Ovary (tissue), 9 donors: ENCODE measurements around the gene PLPP7. TPM values are rescaled to one million over a fixed set of nuclear protein-coding genes. Genes with fewer than 3 reads are reported as not detected.

Source experiments
- DNase-seq, 5 donors: peaks; one replicate each; pipeline ENCODE4 v3.0.0-alpha.2; 2019 to 2020
- H3K27ac ChIP-seq, 2 donors: fragments of 200-600 bp; one replicate each; pipeline versions ENCODE4 v1.5.1 to v1.8.0; 2019 to 2022
- H3K27me3 ChIP-seq: fragments of 200-600 bp; one replicate; pipeline ENCODE4 v1.8.0; 2022
- H3K36me3 ChIP-seq: fragments of 200-600 bp; sonication (generic); one replicate; pipeline ENCODE4 v1.5.1; 2019
- H3K4me1 ChIP-seq: one replicate; pipeline ENCODE4 v1.8.1; 2013; ENCODE audit warnings: mild to moderate bottlenecking, moderate library complexity; ENCODE audit not compliant: insufficient read depth
- H3K4me3 ChIP-seq: fragments of 200-600 bp; sonication (generic); one replicate; pipeline ENCODE4 v1.5.1; 2017
- H3K9me3 ChIP-seq, 2 donors: fragments of 200-600 bp in 1 of 2; sonication (generic) in 1 of 2; one replicate each; pipeline versions ENCODE4 v1.5.1 to v1.8.1; 2013 to 2019; ENCODE audit warnings: mild to moderate bottlenecking in 1 of 2, moderate library complexity in 1 of 2
- CTCF ChIP-seq, 3 donors: fragments of 450-650 bp in 2 of 3; fragments of 200-600 bp in 1 of 3; IDR thresholded peaks; one replicate each; pipeline versions ENCODE4 v1.5.1 to v1.8.0; 2016 to 2022; ENCODE audit warnings: antibody characterized with exemption in 3 of 3, mild to moderate bottlenecking in 1 of 3
- EP300 ChIP-seq: sonication (generic); formaldehyde crosslinking; IDR thresholded peaks from one replicate; pipeline ENCODE4 v1.6.1; 2017; ENCODE audit warnings: antibody characterized with exemption
- POLR2A ChIP-seq: fragments of 450-650 bp; IDR thresholded peaks from one replicate; pipeline ENCODE4 v1.6.1; 2017; ENCODE audit warnings: antibody characterized with exemption, mild to moderate bottlenecking, moderate library complexity
- WGBS, 3 donors: extraction: QIAGEN DNeasy Blood & Tissue Kit in 1 of 3; methylation state at CpG; one replicate each; pipeline versions ENCODE4 v1.1.5 to v1.1.7; 2013 to 2017; 5-methylcytosine and 5-hydroxymethylcytosine counted together
- intact Hi-C, 4 donors: fragments of 100-400 bp; cut with DNase I; formaldehyde crosslinking; loops; one replicate each; pipeline versions ENCODE4 v1.11.0 to v1.15.1; 2022 to 2023
- polyA plus RNA-seq, 2 donors: library from polyadenylated mRNA; stranded (reverse); fragments of 200-250 nt in 1 of 2; fragments of 350-450 nt in 1 of 2; fragmentation: Illumina TruSeq in 1 of 2; extraction: RNeasy Lipid Tissue Mini Kit (QIAGEN cat#74804) in 1 of 2; gene quantifications; one replicate each; pipeline ENCODE4 v1.2.3, GENCODE V29; 2013 to 2014
- total RNA-seq, 7 donors: library from RNA; depleted of rRNA in 2 of 7; stranded (reverse); fragments of >200 nt in 2 of 7; fragmentation: NEBNext Ultra II Directional in 3 of 7; extraction: Animal tissue kit (Norgen Biotek cat#: 25700) in 3 of 7; gene quantifications; one replicate each; pipeline versions ENCODE4 v1.1.0 to v1.2.4, GENCODE V29; 2016 to 2023
- donor health status: DM: no; HTN: no; CAD: no; lungs with moderate emphysema.
- donor health status: DM: no; HTN: no; CAD: no.
- donor health status: Bipolar disorder and iron deficiency.
- donor health status: DM: yes; HTN: yes; CAD: no.
- donor health status: DM: no; HTN: no; CAD: no.
- donor health status: DM: yes; HTN: yes; CAD: no.

Gene PLPP7
- total and polyA plus RNA-seq, 9 donors: 3.6 to 12.0 (median 11.0) TPM

GRCh38 chr9:131299961-131300347, 10.4 kb downstream of the PLPP7 start:
- Histone ChIP-seq H3K27ac (no peak overlapping the region), H3K9me3 (no peaks in the 10 kb centered on the region), H3K27me3 (no peaks in the 10 kb centered on the region), H3K36me3 (no peaks in the 10 kb centered on the region), H3K4me3 (no peak overlapping the region), H3K4me1 (no peaks in the 10 kb centered on the region)
- DNase-seq: no peak
- TF ChIP-seq EP300 (no peak), POLR2A (no peak), CTCF (IDR thresholded peaks at IDR 0.05) (no peak)
- intact Hi-C loops: no loop called here
- 66 to 83% (median 76%) methylated on average over 5 of the region's 5 CpGs for WGBS, 3 donors

GRCh38 chr9:131300444-131300843, 10.9 kb downstream of the PLPP7 start:
- no peak overlapping the region for H3K27ac ChIP-seq
- no peak overlapping the region for H3K4me3 ChIP-seq
- H3K9me3 ChIP-seq: no peaks in the 10 kb centered on the region
- H3K4me1 ChIP-seq: no peaks in the 10 kb centered on the region
- intact Hi-C loops: no loop called here
- no peak for DNase-seq
- TF ChIP-seq EP300: no peak
- no peak for TF ChIP-seq CTCF (IDR thresholded peaks at IDR 0.05)
- TF ChIP-seq POLR2A: no peak
- H3K36me3 ChIP-seq: no peaks in the 10 kb centered on the region
- no peaks in the 10 kb centered on the region for H3K27me3 ChIP-seq

- H3K9me3 ChIP-seq: no peaks in the 10 kb centered on the region
- WGBS, 3 donors: 76 to 96% (median 81%) methylated on average over 8 to 16 of the region's 16 CpGs
- no peak overlapping the region for H3K27ac ChIP-seq
- intact Hi-C loops: no loop called here
- no peaks in the 10 kb centered on the region for H3K4me1 ChIP-seq
- no peak for TF ChIP-seq CTCF (IDR thresholded peaks at IDR 0.05)
- no peak for TF ChIP-seq EP300
- H3K36me3 ChIP-seq: no peaks in the 10 kb centered on the region
- no peak for DNase-seq
- no peak overlapping the region for H3K4me3 ChIP-seq
- H3K27me3 ChIP-seq: no peaks in the 10 kb centered on the region
These were observed 12.9 kb downstream of the PLPP7 start for GRCh38 chr9:131302244-131303075.

- WGBS, 3 donors: 73 to 77% (median 76%) methylated on average over 11 of the region's 11 CpGs
- Histone ChIP-seq H3K36me3 (no peaks in the 10 kb centered on the region), H3K9me3 (no peaks in the 10 kb centered on the region), H3K27me3 (no peaks in the 10 kb centered on the region), H3K4me3 (no peak overlapping the region), H3K4me1 (no peaks in the 10 kb centered on the region), H3K27ac (no peak overlapping the region)
- TF ChIP-seq POLR2A: no peak
- TF ChIP-seq EP300: no peak
- no peak for TF ChIP-seq CTCF (IDR thresholded peaks at IDR 0.05)
- DNase-seq: no peak
- intact Hi-C loops: no loop called here
These were observed 14.1 kb downstream of the PLPP7 start for GRCh38 chr9:131303381-131304321.
